OCI-LY7 (cell line): Measurements from ENCODE around the gene SART1. TPM values are rescaled to one million over a fixed set of nuclear protein-coding genes. Genes with fewer than 3 reads are reported as not detected.

Experiments
- BruUV-seq: library from RNA; stranded (reverse); fragments of 400-500 nt; replicated peaks from 2 replicates; lab custom pipeline; 2021; lab: Mats Ljungman, UMichigan
- CTCF ChIA-PET: fragments of 300-600 bp; sonication (Branson Sonifier 250); formaldehyde crosslinking; loops from one replicate; lab custom pipeline; 2022; ENCODE audit warnings: antibody characterized with exemption; ENCODE audit not compliant: unreplicated experiment; lab: Charles Lee
- POLR2A ChIA-PET: fragments of 300-600 bp; sonication (Branson Sonifier 250); formaldehyde crosslinking; loops from one replicate; lab custom pipeline; 2022; ENCODE audit warnings: antibody characterized with exemption; lab: Charles Lee
- DNase-seq: peaks from one replicate; pipeline ENCODE4 v3.0.0-alpha.2; 2015; ENCODE audit warnings: low spot score
- H2AFZ ChIP-seq: fragments of 200-600 bp; sonication (generic), shearing (Covaris generic); 2 replicates; pipeline ENCODE4 v1.6.1; 2014; ENCODE audit warnings: mild to moderate bottlenecking, antibody characterized with exemption, low read length, moderate library complexity
- H3K27ac ChIP-seq: fragments of 200-600 bp; sonication (generic); 2 replicates; pipeline ENCODE4 v1.5.1; 2014; ENCODE audit warnings: mixed run types, low read depth, mild to moderate bottlenecking, moderate library complexity, low read length, inconsistent platforms; ENCODE audit not compliant: poor library complexity, severe bottlenecking
- H3K36me3 ChIP-seq: fragments of 200-600 bp; sonication (generic); 2 replicates; pipeline ENCODE4 v1.6.1; 2014; ENCODE audit warnings: mild to moderate bottlenecking, antibody characterized with exemption, low read length, moderate library complexity, mixed read lengths; ENCODE audit not compliant: insufficient read depth
- H3K4me1 ChIP-seq: fragments of 200-600 bp; sonication (generic); 2 replicates; pipeline ENCODE4 v1.5.1; 2014; ENCODE audit warnings: mild to moderate bottlenecking, low read length; ENCODE audit not compliant: insufficient read depth, poor library complexity, severe bottlenecking
- H3K4me2 ChIP-seq: fragments of 200-600 bp; sonication (generic); 2 replicates; pipeline ENCODE4 v1.6.1; 2014; ENCODE audit warnings: mild to moderate bottlenecking, low read length
- H3K4me3 ChIP-seq: fragments of 200-600 bp; sonication (generic); 2 replicates; pipeline ENCODE4 v1.5.1; 2014; ENCODE audit warnings: mild to moderate bottlenecking, low read depth, low read length; ENCODE audit not compliant: poor library complexity, severe bottlenecking
- H3K79me2 ChIP-seq: fragments of 200-600 bp; sonication (generic); 2 replicates; pipeline ENCODE4 v1.6.1; 2016; ENCODE audit warnings: low read depth, mild to moderate bottlenecking, low read length, moderate library complexity, mixed read lengths; ENCODE audit not compliant: insufficient read depth
- H3K9me2 ChIP-seq: fragments of 200-600 bp; sonication (generic); 2 replicates; pipeline ENCODE4 v1.6.1; 2016; ENCODE audit warnings: mild to moderate bottlenecking, low read length, mixed read lengths; ENCODE audit not compliant: insufficient read depth
- H3K9me3 ChIP-seq: fragments of 200-600 bp; sonication (generic); 2 replicates; pipeline ENCODE4 v1.6.1; 2014; ENCODE audit warnings: mild to moderate bottlenecking, mixed run types, low read length, mixed read lengths
- H4K20me1 ChIP-seq: fragments of 200-600 bp; sonication (generic); 2 replicates; pipeline ENCODE4 v1.6.1; 2014; ENCODE audit warnings: mild to moderate bottlenecking, antibody characterized with exemption, low read length, moderate library complexity, mixed read lengths; ENCODE audit not compliant: insufficient read depth
- CTCF ChIP-seq: fragments of 200-600 bp; sonication (generic); conservative IDR thresholded peaks from 2 replicates; pipeline ENCODE4 v1.5.1; 2014; ENCODE audit warnings: mild to moderate bottlenecking, antibody characterized with exemption, low read length, moderate library complexity, mixed read lengths
- EZH2phosphoT487 ChIP-seq: fragments of 200-600 bp; sonication (generic); IDR thresholded peaks from 2 replicates; pipeline ENCODE4 v1.6.1; 2018; ENCODE audit warnings: low read depth, borderline replicate concordance, mild to moderate bottlenecking, mixed run types, antibody characterized with exemption, low read length, moderate library complexity, mixed read lengths
- intact Hi-C: fragments of 100-400 bp; cut with micrococcal nuclease; formaldehyde crosslinking; loops from one replicate; pipeline ENCODE4 v1.10.0; 2022; ENCODE audit not compliant: unreplicated experiment
- total RNA-seq, 2 experiments: library from RNA; depleted of rRNA in 1 of 2; stranded (reverse); fragments of >200 nt in 1 of 2; shearing (Covaris generic) in 1 of 2; gene quantifications; 2 replicates each; pipeline ENCODE4 v1.2.3, GENCODE V29; 2014 to 2022

The SART1 gene
- total RNA-seq, 2 experiments from 2014 or later, result 50.4 to 55.5 TPM

GRCh38 chr11:66006134-66006890 is 44.8 kb downstream of the SART1 start:
- intact Hi-C loops, result no loop called here
- Histone ChIP-seq H3K9me2 (no peaks in the 10 kb centered on the region), H3K27ac (no peak overlapping the region), H4K20me1 (no peaks in the 10 kb centered on the region), H3K36me3 (peaks cover 33% of the 10 kb centered on the region), H2AFZ (no peak overlapping the region), H3K4me3 (no peak overlapping the region), H3K9me3 (no peaks in the 10 kb centered on the region), H3K4me1 (peaks cover 23% of the 10 kb centered on the region), H3K79me2 (peaks cover 27% of the 10 kb centered on the region), H3K4me2 (no peak overlapping the region)
- ChIA-PET CTCF (no interaction called here), POLR2A (no interaction called here)
- no peak for DNase-seq
- no peak for TF ChIP-seq CTCF
- no peak for TF ChIP-seq EZH2phosphoT487
- no TSS peak for BruUV-seq

- peaks cover 23% of the 10 kb centered on the region for H3K4me1 ChIP-seq
- peaks cover 22% of the 10 kb centered on the region for H3K79me2 ChIP-seq
- no peak for DNase-seq
- no peak for TF ChIP-seq CTCF
- no peak for TF ChIP-seq EZH2phosphoT487
- BruUV-seq, result no TSS peak
- no peak overlapping the region for H3K4me2 ChIP-seq
- no peak overlapping the region for H3K27ac ChIP-seq
- no peak overlapping the region for H2AFZ ChIP-seq
- POLR2A ChIA-PET, result no interaction called here
- H3K36me3 ChIP-seq, result peaks cover 33% of the 10 kb centered on the region
- H4K20me1 ChIP-seq, result no peaks in the 10 kb centered on the region
- intact Hi-C loops, result no loop called here
- CTCF ChIA-PET, result no interaction called here
- no peaks in the 10 kb centered on the region for H3K9me2 ChIP-seq
- H3K9me3 ChIP-seq, result no peaks in the 10 kb centered on the region
- H3K4me3 ChIP-seq, result no peak overlapping the region
Measured at GRCh38 chr11:66006891-66007176, 45.3 kb downstream of the SART1 start.

DNA sequence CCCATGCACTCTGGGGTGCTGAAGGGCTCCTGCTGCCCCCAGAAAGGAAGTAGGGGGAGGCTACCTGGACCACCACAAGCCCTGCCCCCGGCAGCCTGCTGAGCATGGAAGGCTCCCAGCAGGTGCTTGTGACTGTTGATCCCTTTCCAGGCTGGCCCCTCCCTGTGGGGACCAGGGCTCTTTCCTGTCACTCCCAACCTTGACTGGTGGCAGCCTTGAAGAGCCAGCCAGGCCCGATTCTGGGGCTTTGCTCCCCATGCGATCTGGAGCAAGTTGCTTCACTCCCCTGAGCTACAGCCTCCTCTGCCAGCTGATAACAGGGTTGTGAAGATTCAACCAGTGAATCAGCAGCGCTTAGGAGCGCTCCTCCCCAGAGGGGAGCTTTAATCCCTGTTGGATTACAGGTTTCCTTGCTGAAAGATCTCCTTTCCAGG is 45.7 kb downstream of the SART1 start:
- peaks cover 23% of the 10 kb centered on the region for H3K4me1 ChIP-seq
- H3K27ac ChIP-seq, result no peak overlapping the region
- H3K36me3 ChIP-seq, result peaks cover 33% of the 10 kb centered on the region
- no peak overlapping the region for H2AFZ ChIP-seq
- H3K9me2 ChIP-seq, result no peaks in the 10 kb centered on the region
- H3K4me2 ChIP-seq, result no peak overlapping the region
- H3K9me3 ChIP-seq, result no peaks in the 10 kb centered on the region
- H4K20me1 ChIP-seq, result no peaks in the 10 kb centered on the region
- POLR2A ChIA-PET, result interaction anchor here (0.7 kb wide), 1 partner anchor 79 kb away, joined by 3 read pairs; no protein-coding TSS in a partner anchor
- DNase-seq, result no peak
- H3K79me2 ChIP-seq, result peaks cover 21% of the 10 kb centered on the region
- BruUV-seq, result no TSS peak
- intact Hi-C loops, result no loop called here
- H3K4me3 ChIP-seq, result no peak overlapping the region
- TF ChIP-seq CTCF (no peak), EZH2phosphoT487 (no peak)
- CTCF ChIA-PET, result no interaction called here
